ENCODE data around the gene FDXACB1. TPM values are rescaled to one million over a fixed set of nuclear protein-coding genes. Genes with fewer than 3 reads are reported as not detected.
A peak's percentile ranks its signal among the peaks of the same experiment; 100 is the strongest.

FDXACB1 gene
- polyA plus RNA-seq (2011; rRNA removed) (0.81 and 1.2 TPM in 2 replicates), polyA minus RNA-seq (2011; rRNA and poly(A)+ RNA removed) (0.57 and 0.72 TPM in 2 replicates)

GRCh38 chr11:111878849-111879636 is at the start of gene FDXACB1, which contains the start of gene CFAP68:
Gene FDXACB1, minus strand, starts transcription at chr11:111879165. Its CDS starts 33 bp downstream, at chr11:111879132.
Gene CFAP68, plus strand, starts transcription at chr11:111879541. Its CDS starts 20 bp downstream, at chr11:111879561.
- H3K4me3 ChIP-seq (ENCODE audit: low read depth, low read length), result peak within 1 kb of the TSS; percentile 62
- no peaks in the 10 kb centered on the region for H3K27me3 ChIP-seq (ENCODE audit: control insufficient read depth, insufficient read depth, low read length)
- peak; percentile 81 for DNase-seq (ENCODE audit: low read depth)
- no peaks in the 10 kb centered on the region; the same call in 1 of the 2 replicates for H3K36me3 ChIP-seq (ENCODE audit: control insufficient read depth, insufficient read depth, low read length)
- TF ChIP-seq CTCF (IDR thresholded peaks at IDR 0.05; ENCODE audit: insufficient read depth, low read depth, low read length), result peak; percentile 99
- POLR2A ChIA-PET, result no interaction called here
- CTCF ChIA-PET, result interaction anchor here (0.8 to 3.4 kb wide), 16 partner anchors 8 to 137 kb away, joined by 3 to 39 read pairs (median 4); partner anchors contain the start of gene DIXDC1

- POLR2A ChIA-PET, result interaction anchor here (0.6 to 0.8 kb wide), 4 partner anchors 12 to 51 kb away, joined by 3 to 5 read pairs (median 4); no protein-coding TSS in a partner anchor
Observed at GRCh38 chr11:111926505-111927391, 47.8 kb upstream of the FDXACB1 start.

GRCh38 chr11:111925953-111926352 is 47.0 kb upstream of the FDXACB1 start:
- Histone ChIP-seq H3K27me3 (ENCODE audit: control insufficient read depth, insufficient read depth, low read length) (no peaks in the 10 kb centered on the region), H3K36me3 (ENCODE audit: control insufficient read depth, insufficient read depth, low read length) (no peaks in the 10 kb centered on the region), H3K4me3 (ENCODE audit: low read depth, low read length) (no peak overlapping the region)
- no peak for TF ChIP-seq CTCF (IDR thresholded peaks at IDR 0.05; ENCODE audit: insufficient read depth, low read depth, low read length)
- DNase-seq (ENCODE audit: low read depth), result no peak
- CTCF ChIA-PET, result interaction anchor here (0.6 to 1.9 kb wide), 6 partner anchors 11 to 71 kb away, joined by 3 to 15 read pairs (median 5); partner anchors contain the start of gene CFAP68
- POLR2A ChIA-PET, result interaction anchor here (0.5 kb wide), 1 partner anchor 13 kb away, joined by 3 read pairs; no protein-coding TSS in a partner anchor

More at GRCh38 chr11:111926505-111927391, 47.8 kb upstream of the FDXACB1 start:
- H3K27me3 ChIP-seq (ENCODE audit: control insufficient read depth, insufficient read depth, low read length), result no peaks in the 10 kb centered on the region
- DNase-seq (ENCODE audit: low read depth), result peak; percentile 86
- CTCF ChIA-PET, result interaction anchor here (0.6 to 3.3 kb wide), 13 partner anchors 12 to 70 kb away, joined by 3 to 15 read pairs (median 4); partner anchors contain the start of genes ALG9 and CFAP68
- TF ChIP-seq CTCF (IDR thresholded peaks at IDR 0.05; ENCODE audit: insufficient read depth, low read depth, low read length), result peak; percentile 7; the same call in 1 of the 2 replicates
- H3K4me3 ChIP-seq (ENCODE audit: low read depth, low read length), result peak overlapping the region; percentile 40
- H3K36me3 ChIP-seq (ENCODE audit: control insufficient read depth, insufficient read depth, low read length), result no peaks in the 10 kb centered on the region

GRCh38 chr11:111923951-111924350 is 45.0 kb upstream of the FDXACB1 start:
- ChIA-PET CTCF (interaction anchor here (0.7 to 1.5 kb wide), 6 partner anchors 8 to 51 kb away, joined by 3 to 4 read pairs (median 3); partner anchors contain the start of gene DIXDC1), POLR2A (interaction anchor here (0.5 kb wide), 1 partner anchor 8 kb away, joined by 9 read pairs; no protein-coding TSS in a partner anchor)
- no peak overlapping the region for H3K4me3 ChIP-seq (ENCODE audit: low read depth, low read length)
- H3K36me3 ChIP-seq (ENCODE audit: control insufficient read depth, insufficient read depth, low read length), result no peaks in the 10 kb centered on the region
- no peaks in the 10 kb centered on the region for H3K27me3 ChIP-seq (ENCODE audit: control insufficient read depth, insufficient read depth, low read length)
- no peak for TF ChIP-seq CTCF (IDR thresholded peaks at IDR 0.05; ENCODE audit: insufficient read depth, low read depth, low read length)
- DNase-seq (ENCODE audit: low read depth), result no peak
